ENCODE results near the gene TDRD7. TPM values are rescaled to one million over a fixed set of nuclear protein-coding genes. Genes with fewer than 3 reads are reported as not detected.

Gene TDRD7
- total RNA-seq, 1 experiment from 2014 or later, result 22.0 TPM

GRCh38 chr9:97536480-97536879, 124.6 kb downstream of the TDRD7 start:
- Mint-ChIP-seq H3K4me1 (ENCODE audit: low read depth, unreplicated experiment) (no peaks in the 10 kb centered on the region), H3K27ac (ENCODE audit: unreplicated experiment) (no peak overlapping the region), H3K9me3 (ENCODE audit: unreplicated experiment) (no peaks in the 10 kb centered on the region), H3K36me3 (ENCODE audit: insufficient read depth, unreplicated experiment) (no peaks in the 10 kb centered on the region), H3K27me3 (ENCODE audit: insufficient read depth, unreplicated experiment) (peaks cover 3% of the 10 kb centered on the region), H3K4me3 (ENCODE audit: unreplicated experiment) (no peak overlapping the region)
- Histone ChIP-seq H3K36me3 (ENCODE audit: control insufficient read depth, insufficient read depth, low read length) (no peaks in the 10 kb centered on the region), H3K4me3 (ENCODE audit: low read depth, low read length) (no peak overlapping the region), H3K27me3 (replicated peaks; ENCODE audit: control insufficient read depth, insufficient read depth, low read length) (no peaks in the 10 kb centered on the region), H3K9me3 (no peaks in the 10 kb centered on the region), H3K4me1 (no peaks in the 10 kb centered on the region)
- ChIA-PET POLR2A (no interaction called here), CTCF (no interaction called here)
- BruUV-seq (replicated peaks), result no TSS peak
- TF ChIP-seq, protein P1, sequence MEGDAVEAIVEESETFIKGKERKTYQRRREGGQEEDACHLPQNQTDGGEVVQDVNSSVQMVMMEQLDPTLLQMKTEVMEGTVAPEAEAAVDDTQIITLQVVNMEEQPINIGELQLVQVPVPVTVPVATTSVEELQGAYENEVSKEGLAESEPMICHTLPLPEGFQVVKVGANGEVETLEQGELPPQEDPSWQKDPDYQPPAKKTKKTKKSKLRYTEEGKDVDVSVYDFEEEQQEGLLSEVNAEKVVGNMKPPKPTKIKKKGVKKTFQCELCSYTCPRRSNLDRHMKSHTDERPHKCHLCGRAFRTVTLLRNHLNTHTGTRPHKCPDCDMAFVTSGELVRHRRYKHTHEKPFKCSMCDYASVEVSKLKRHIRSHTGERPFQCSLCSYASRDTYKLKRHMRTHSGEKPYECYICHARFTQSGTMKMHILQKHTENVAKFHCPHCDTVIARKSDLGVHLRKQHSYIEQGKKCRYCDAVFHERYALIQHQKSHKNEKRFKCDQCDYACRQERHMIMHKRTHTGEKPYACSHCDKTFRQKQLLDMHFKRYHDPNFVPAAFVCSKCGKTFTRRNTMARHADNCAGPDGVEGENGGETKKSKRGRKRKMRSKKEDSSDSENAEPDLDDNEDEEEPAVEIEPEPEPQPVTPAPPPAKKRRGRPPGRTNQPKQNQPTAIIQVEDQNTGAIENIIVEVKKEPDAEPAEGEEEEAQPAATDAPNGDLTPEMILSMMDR (IDR thresholded peaks at IDR 0.05; ENCODE audit: insufficient read depth in 1 of 2, low read depth in 1 of 2, low read length in 1 of 2, severe bottlenecking in 1 of 2, unreplicated experiment in 1 of 2), result no peak
- intact Hi-C loops (cut with micrococcal nuclease; ENCODE audit: unreplicated experiment), result no loop called here
- no peak for DNase-seq

DNA sequence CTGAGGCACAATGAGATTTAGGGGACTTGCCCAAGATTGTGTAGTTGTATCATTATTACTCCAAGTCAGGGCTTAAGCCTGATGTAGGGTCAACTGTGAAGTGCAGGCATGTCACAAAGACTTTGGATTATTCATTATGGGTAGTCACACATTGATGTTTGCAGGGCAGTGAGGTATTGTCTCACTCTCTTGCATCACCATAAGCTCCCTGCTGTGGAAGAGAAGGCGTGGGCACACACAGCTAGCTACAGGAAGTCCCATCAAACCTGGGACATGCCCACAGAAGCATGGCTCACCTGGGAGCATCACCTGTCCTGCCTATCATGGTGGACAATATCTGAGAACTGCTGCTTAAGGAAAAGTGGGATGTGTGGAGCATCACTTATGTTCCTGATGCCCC, 131.7 kb downstream of the TDRD7 start:
- no peaks in the 10 kb centered on the region for H3K27me3 ChIP-seq (replicated peaks; ENCODE audit: control insufficient read depth, insufficient read depth, low read length)
- Mint-ChIP-seq H3K4me3 (ENCODE audit: unreplicated experiment) (no peak overlapping the region), H3K4me1 (ENCODE audit: low read depth, unreplicated experiment) (no peaks in the 10 kb centered on the region), H3K9me3 (ENCODE audit: unreplicated experiment) (no peaks in the 10 kb centered on the region), H3K36me3 (ENCODE audit: insufficient read depth, unreplicated experiment) (no peaks in the 10 kb centered on the region), H3K27me3 (ENCODE audit: insufficient read depth, unreplicated experiment) (peaks cover 3% of the 10 kb centered on the region), H3K27ac (ENCODE audit: unreplicated experiment) (no peak overlapping the region)
- intact Hi-C loops (cut with micrococcal nuclease; ENCODE audit: unreplicated experiment), result no loop called here
- TF ChIP-seq, protein P1 (IDR thresholded peaks at IDR 0.05; ENCODE audit: insufficient read depth in 1 of 2, low read depth in 1 of 2, low read length in 1 of 2, severe bottlenecking in 1 of 2, unreplicated experiment in 1 of 2), result no peak
- CTCF ChIA-PET, result no interaction called here
- H3K36me3 ChIP-seq (ENCODE audit: control insufficient read depth, insufficient read depth, low read length), result no peaks in the 10 kb centered on the region
- POLR2A ChIA-PET, result no interaction called here
- no peak for DNase-seq
- no peak overlapping the region for H3K4me3 ChIP-seq (ENCODE audit: low read depth, low read length)
- no TSS peak for BruUV-seq (replicated peaks)
- no peaks in the 10 kb centered on the region for H3K4me1 ChIP-seq
- no peaks in the 10 kb centered on the region for H3K9me3 ChIP-seq

DNA sequence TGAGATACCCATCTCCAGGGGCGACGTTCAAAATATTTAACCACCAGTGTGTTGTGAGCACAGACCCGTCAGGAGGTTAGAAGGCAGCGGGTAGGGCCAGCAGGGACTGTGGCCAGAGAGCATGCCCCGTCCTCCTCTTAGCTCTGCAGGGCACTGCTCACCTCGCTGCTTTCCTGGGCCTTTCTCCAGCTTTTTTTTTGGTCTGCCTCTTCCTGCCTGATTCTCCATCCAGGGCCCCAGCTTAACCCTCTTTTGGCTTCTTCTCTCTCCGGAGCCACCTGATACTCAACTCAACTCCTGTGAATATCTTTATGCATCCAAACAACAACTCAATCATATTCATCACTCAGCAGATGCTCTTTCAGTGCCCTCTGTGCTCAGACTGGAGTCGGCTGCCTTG, 133.6 kb downstream of the TDRD7 start:
- H3K4me1 ChIP-seq, result no peaks in the 10 kb centered on the region
- Mint-ChIP-seq H3K9me3 (ENCODE audit: unreplicated experiment) (no peaks in the 10 kb centered on the region), H3K4me3 (ENCODE audit: unreplicated experiment) (no peak overlapping the region), H3K27ac (ENCODE audit: unreplicated experiment) (no peak overlapping the region), H3K27me3 (ENCODE audit: insufficient read depth, unreplicated experiment) (no peaks in the 10 kb centered on the region), H3K4me1 (ENCODE audit: low read depth, unreplicated experiment) (no peaks in the 10 kb centered on the region), H3K36me3 (ENCODE audit: insufficient read depth, unreplicated experiment) (no peaks in the 10 kb centered on the region)
- no peak for DNase-seq
- ChIA-PET POLR2A (no interaction called here), CTCF (no interaction called here)
- no peak overlapping the region for H3K4me3 ChIP-seq (ENCODE audit: low read depth, low read length)
- intact Hi-C loops (cut with micrococcal nuclease; ENCODE audit: unreplicated experiment), result no loop called here
- no peaks in the 10 kb centered on the region for H3K36me3 ChIP-seq (ENCODE audit: control insufficient read depth, insufficient read depth, low read length)
- TF ChIP-seq, protein P1 (IDR thresholded peaks at IDR 0.05; ENCODE audit: insufficient read depth in 1 of 2, low read depth in 1 of 2, low read length in 1 of 2, severe bottlenecking in 1 of 2, unreplicated experiment in 1 of 2), result no peak
- no peaks in the 10 kb centered on the region for H3K27me3 ChIP-seq (replicated peaks; ENCODE audit: control insufficient read depth, insufficient read depth, low read length)
- no peaks in the 10 kb centered on the region for H3K9me3 ChIP-seq
- no TSS peak for BruUV-seq (replicated peaks)

Small RNAs within 50 kb of the gene (microRNA-seq; reads per million reads assigned to microRNA genes)
- not detected for gene MIR1302-8

Other genes starting within 250 kb of the TDRD7 start
- 2.3 and 5.9 TPM in 2 replicates for gene CCDC180, start 104.4 kb upstream of the TDRD7 start, total RNA-seq (2022)
- gene TMOD1, start 89.6 kb downstream of the TDRD7 start, total RNA-seq (2022), result 1.00 and 1.1 TPM in 2 replicates
- gene TSTD2, start 221.3 kb downstream of the TDRD7 start, total RNA-seq (2022), result 20.7 and 21.4 TPM in 2 replicates
- gene NCBP1, start 221.7 kb downstream of the TDRD7 start, total RNA-seq (2022), result 59.7 and 66.9 TPM in 2 replicates